Gastroesophageal sphincter (tissue), 3 donors: ENCODE results near the gene AGBL1.

ENCODE experiments used
- CTCF ChIP-seq, 4 experiments: fragments of 200-600 bp in 2 of 4; fragments of 450-650 bp in 2 of 4; sonication (generic) in 1 of 4; IDR thresholded peaks; one replicate each; pipeline ENCODE4 v1.5.1; 2017 to 2019; ENCODE audit warnings: antibody characterized with exemption in 4 of 4, mild to moderate bottlenecking in 2 of 4, moderate library complexity in 2 of 4
- EP300 ChIP-seq: sonication (generic); formaldehyde crosslinking; IDR thresholded peaks from one replicate; pipeline ENCODE4 v1.6.1; 2017; ENCODE audit warnings: antibody characterized with exemption, mild to moderate bottlenecking
- POLR2A ChIP-seq, 2 donors: fragments of 450-650 bp; IDR thresholded peaks; one replicate each; pipeline ENCODE4 v1.6.1; 2017; ENCODE audit warnings: antibody characterized with exemption in 2 of 2, mild to moderate bottlenecking in 2 of 2, moderate library complexity in 1 of 2
- POLR2AphosphoS5 ChIP-seq: sonication (generic); formaldehyde crosslinking; IDR thresholded peaks from one replicate; pipeline ENCODE4 v1.6.1; 2017; ENCODE audit warnings: antibody characterized with exemption

DNA sequence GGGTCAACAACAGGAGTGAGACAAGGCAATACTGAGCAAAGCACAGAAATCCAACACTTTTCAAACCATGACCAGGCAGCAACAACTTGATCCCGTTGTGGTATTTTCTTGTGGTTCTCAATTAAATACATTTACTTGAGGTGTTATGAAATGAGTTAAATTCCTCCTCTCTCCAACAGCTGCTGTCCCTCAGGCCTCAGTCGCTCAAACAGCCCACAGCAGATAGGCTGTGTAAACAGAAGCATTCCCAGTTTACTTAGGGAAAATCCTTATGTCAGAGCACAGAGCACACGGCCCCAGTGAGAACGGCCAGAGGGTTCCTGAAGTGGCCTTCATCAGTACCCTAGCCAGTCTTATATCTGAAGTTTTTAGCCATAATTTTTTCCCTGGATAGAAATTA, 359.9 kb downstream of the AGBL1 start:
- TF ChIP-seq CTCF (IDR thresholded peaks at IDR 0.05), result no peak
- TF ChIP-seq POLR2AphosphoS5, result no peak
- no peak for TF ChIP-seq EP300
- no peak for TF ChIP-seq POLR2A (IDR thresholded peaks at IDR 0.05)
